T47D (cell line): ENCODE measurements around the gene CRACDL.

Experiments used
- DNase-seq, 2 experiments: peaks; one replicate each; pipeline versions ENCODE4 v3.0.0 to v3.0.0-alpha.2; 2011 to 2012; ENCODE audit warnings: low read depth in 1 of 2, low spot score in 1 of 2
- JUND ChIP-seq: IDR thresholded peaks from 2 replicates; pipeline ENCODE4 v1.6.1; 2012; ENCODE audit warnings: low read depth
- in situ Hi-C: cut with HindIII; loops from 2 replicates; pipeline ENCODE4 v1.10.0; 2016; ENCODE audit warnings: low sequenced_read_pairs, low pct_unique_long_range_greater_than_20kb

Gene CRACDL

DNA sequence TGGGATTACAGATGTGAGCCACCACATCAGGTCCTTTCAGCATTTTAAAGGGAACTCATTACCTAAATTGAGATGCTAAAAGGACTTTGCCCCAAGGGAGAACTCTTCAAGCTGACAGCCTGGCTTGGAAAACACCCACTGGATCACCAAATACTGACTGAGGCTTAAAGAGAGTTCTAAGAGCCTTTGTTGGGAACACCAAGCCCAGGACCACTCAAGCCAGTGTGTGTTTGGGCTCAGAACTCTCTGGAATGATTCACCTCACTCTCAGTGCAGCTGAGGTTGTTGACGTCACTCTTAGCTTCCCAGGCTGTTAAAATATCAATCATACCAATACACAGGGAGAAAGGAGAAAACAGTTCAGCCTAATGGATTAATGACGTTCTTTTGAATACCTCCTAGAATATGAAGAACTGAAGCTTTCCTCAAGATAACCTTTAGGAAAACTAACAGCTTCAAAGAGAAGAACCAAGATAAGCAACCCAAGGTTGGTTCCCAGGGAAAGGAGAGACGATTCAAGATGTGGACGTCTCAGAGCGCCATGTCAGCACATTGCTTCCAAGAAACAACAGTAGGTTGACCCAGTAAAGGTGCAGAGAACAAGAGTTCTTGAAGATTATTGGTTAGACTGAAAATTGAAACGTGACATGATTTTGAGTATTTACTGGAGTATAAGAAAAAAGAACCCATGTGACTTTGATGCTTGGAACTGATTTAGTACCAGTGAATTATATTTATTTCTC lies 157.1 kb downstream of the CRACDL start:
- in situ Hi-C loops, result no loop called here
- DNase-seq, result no peak
- no peak for TF ChIP-seq JUND

GRCh38 chr2:98778151-98778550 lies 157.9 kb downstream of the CRACDL start:
- no peak for DNase-seq
- in situ Hi-C loops, result no loop called here
- TF ChIP-seq JUND, result no peak

DNA sequence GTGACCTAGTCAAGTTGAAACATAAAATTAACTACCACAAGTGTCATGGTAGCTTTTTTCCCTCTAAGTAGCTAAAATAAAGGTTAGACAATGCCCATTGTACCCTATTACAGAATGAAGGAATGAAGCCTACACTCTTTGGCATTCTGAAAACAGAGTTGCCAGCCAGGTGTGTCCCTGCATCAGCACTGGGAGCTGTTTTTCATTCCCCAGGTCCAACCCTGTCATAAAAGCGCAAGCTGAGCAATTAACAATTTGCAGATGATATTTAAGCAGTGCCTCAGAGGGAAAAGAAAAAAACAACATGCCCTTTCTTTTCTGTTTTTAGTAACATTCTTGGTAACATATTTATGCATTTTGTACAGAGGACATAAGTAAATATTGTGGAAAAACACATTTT lies 158.3 kb downstream of the CRACDL start:
- no peak for DNase-seq
- in situ Hi-C loops, result no loop called here
- TF ChIP-seq JUND, result no peak

DNA sequence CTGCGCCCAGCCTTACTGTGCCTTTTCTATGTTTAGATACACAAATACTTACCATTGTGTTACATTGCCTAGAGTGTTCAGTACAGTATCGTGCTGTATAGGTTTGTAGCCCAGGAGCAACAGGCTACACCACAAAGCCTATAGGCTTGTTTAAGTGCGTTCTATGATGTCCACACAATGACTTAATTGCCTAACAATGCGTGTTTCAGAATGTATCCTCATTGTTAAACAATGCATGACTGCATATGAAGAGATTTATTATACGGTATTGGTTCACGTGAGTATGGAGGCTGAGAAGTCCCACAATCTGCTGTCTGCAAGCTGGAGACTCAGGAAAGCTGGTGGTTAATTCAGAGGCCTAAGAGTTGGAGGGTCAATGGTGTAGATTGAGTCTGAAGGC lies 158.9 kb downstream of the CRACDL start:
- in situ Hi-C loops, result no loop called here
- no peak for TF ChIP-seq JUND
- no peak for DNase-seq

DNA sequence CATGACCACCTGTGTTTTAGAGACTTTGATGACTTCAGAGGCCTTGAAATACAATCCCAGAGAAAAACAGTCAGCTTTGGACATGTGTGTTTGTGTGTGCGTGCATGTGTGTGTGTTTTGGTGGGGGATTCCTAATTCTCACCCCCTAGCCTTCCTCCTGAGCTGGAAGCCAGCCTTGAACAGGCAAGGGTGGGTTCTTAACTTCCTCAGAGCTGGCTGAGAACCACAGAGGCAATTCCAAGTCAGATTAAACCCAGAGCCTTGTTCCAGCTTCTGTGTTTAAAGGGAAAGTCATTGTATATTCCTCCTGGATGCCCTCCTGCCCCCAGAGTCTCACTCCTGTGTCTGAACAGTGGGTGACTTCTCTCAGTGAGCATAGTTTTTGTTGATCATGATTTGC lies 159.9 kb downstream of the CRACDL start:
- TF ChIP-seq JUND, result no peak
- DNase-seq, result no peak
- in situ Hi-C loops, result no loop called here

DNA sequence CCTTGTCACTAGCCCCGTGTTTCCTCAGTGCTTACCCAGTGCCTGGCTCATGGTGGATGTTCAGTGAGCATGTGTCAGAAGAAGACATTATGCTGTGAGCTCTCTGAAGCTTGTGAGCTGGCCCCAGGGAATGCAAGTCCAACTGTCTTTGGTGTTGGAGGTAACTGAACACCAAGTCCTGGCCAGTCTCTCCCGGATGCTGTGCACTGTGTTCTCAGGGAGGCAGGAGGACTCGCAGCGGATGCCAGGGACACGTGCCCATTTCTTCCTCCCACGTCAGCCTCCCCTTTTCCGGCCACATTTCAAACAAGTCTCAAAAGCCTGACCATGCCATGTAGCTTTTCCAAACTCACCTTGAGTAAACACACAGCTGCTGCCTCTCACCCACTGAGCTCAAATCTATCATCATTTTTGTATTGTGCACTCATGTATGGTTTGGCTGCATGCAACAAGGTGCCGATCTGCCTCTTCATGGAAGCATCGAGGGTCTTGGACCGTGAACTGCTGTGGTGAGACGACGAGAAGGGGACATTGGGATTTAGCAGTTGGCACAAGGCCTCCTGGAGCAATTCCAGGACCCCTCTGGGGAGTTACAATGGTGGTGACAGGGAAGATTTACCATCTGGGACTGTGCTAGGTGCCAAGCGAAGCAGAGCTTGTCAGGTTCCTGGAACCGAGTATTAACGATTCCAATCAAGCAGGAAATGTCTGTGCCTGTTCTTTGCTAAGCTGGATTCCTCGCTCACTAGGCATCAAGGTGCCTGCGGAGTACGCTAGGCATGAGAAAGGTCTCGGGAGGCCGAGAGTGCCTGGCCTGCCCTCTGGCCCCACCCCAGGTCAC lies 160.7 kb downstream of the CRACDL start:
- DNase-seq, result no peak
- in situ Hi-C loops, result no loop called here

DNA sequence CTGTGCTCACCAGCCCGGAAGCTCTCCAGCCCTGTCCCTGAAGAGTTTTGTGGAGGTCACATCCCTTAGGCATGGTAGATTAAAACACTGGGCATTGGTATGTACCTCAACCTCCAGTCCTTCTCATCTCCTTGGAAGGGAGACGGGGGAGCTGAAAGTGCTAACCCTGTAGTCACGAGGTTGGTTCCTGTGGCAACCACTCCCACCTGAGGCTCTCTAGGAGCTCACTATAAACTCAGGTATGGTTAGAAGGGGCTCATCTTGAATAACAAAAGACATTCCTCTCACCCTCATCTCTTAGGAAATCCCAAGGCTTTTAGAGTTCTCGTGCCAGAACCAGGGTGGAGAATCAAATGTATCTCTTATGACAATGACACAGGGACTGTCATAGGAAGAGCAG lies 162.1 kb downstream of the CRACDL start:
- in situ Hi-C loops, result no loop called here
- no peak for TF ChIP-seq JUND
- DNase-seq, result no peak

More for the DNA sequence above, 160.7 kb downstream of the CRACDL start:
- TF ChIP-seq JUND, result no peak

- in situ Hi-C loops, result no loop called here
- no peak for DNase-seq
- no peak for TF ChIP-seq JUND
Measured at GRCh38 chr2:98773169-98773568, 162.9 kb downstream of the CRACDL start.

GRCh38 chr2:98772536-98772935 lies 163.5 kb downstream of the CRACDL start:
- DNase-seq, result no peak
- TF ChIP-seq JUND, result no peak
- in situ Hi-C loops, result no loop called here

DNA sequence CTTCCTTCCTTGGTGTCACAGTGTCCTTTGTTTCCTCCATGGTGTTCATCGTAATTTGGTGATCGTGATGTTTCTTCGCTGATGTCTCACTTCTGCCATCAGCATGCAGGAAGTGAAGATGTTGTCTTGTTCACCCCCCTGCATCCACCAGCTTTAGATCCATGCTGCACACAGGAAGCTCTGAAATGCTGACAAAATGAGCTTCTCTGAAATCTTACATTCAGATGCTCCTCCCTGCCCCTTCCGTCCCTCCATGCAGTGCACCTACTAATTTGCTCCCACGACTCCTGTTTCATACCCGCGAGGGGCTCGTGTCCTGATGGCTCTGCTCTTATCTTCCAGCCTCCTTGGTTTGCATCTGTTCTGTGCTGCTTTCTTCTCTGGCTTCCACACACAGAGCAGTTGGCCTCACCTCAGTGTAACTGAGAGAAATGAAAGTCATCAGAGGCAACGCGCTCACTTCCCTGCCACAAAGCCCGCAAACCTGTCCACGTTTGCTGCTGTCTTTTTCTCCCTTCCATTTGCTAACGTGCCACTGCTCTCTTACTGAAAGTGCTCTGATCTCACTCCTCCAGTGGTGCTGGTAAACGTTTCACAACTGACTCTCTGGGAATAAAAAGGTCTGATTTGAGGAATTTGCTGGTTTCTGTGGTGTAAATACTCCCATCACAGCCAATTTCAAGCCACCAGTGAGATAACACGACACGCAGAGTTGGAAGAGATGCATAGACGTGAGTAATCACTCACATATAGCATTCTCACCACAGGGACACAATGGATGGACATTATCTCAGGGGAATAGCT lies 164.1 kb downstream of the CRACDL start:
- in situ Hi-C loops, result no loop called here
- no peak for TF ChIP-seq JUND
- no peak for DNase-seq

DNA sequence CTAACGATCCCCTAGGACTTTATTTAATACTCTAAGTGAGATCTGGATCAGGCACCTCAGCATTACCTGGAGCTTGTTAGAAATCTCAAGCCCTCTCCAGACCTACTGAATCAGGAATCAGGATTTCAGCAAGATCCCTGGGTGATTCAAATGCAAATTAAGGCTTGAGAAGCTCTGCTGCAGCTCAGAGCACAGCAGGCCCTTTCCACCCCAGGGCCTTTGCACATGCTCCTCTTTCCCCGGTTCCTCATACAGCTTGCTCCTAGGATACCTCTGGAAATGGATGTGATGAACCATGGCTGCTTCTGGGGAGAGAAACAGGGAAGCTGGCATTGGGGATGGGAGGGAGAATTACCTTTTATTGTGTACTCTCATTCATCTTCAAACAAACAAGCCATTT lies 164.8 kb downstream of the CRACDL start:
- no peak for TF ChIP-seq JUND
- DNase-seq, result no peak
- in situ Hi-C loops, result no loop called here

DNA sequence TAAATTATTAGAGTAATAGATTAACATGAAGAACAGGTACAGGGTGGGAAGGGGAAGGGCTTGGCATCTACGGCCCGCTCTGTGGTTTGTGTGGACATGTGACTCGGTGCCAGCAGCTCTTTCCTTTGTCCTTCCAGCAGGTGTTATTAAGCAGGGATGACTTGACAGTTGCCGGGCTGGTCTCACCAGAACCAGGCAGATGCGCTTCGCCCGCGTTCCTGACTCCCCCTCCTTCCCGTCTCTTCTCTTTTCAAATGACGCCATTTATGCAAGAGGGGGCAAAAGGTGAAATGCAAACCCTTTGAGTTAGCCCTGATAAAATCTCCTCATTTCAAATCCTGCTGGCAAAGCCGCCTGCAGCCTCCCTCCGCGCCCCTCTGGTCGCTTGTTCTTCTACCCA lies 166.2 kb downstream of the CRACDL start:
- TF ChIP-seq JUND, result no peak
- in situ Hi-C loops, result no loop called here
- DNase-seq, result peak in 1 of 2 experiments; percentile 41

GRCh38 chr2:98769114-98769476 lies 166.9 kb downstream of the CRACDL start:
- no peak for DNase-seq
- no peak for TF ChIP-seq JUND
- in situ Hi-C loops, result no loop called here
